HG02870 (cell line): ENCODE data around the gene MXD4.

Experiments
- ATAC-seq: cut with Tn5 transposase; IDR thresholded peaks from one replicate; pipeline ENCODE4 v1.9.1; 2021; ENCODE audit warnings: mild to moderate bottlenecking, moderate library complexity; ENCODE audit not compliant: unreplicated experiment

Gene MXD4

DNA sequence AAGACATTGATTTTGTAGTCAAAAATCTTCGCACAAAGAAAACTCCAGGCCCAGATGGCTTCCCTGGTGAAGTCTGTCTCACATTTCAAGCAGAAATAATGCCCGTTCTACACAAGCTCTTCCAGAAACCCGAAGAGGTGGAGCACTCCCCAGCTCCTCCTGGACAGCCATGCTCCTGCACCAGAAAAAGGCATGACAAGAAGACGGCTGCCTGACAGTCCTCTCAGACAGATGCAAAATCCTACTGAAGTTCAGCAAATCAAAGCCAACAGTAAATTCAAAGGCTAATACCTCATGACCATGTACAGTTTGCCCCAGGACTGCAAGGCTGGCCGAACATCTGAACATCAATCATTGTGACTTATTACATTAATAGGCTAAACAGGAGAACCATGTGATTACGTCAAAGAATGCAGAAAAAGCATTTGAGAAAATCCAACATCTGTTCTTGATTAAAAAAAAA lies 30.8 kb upstream of the MXD4 start:
- no peak for ATAC-seq

DNA sequence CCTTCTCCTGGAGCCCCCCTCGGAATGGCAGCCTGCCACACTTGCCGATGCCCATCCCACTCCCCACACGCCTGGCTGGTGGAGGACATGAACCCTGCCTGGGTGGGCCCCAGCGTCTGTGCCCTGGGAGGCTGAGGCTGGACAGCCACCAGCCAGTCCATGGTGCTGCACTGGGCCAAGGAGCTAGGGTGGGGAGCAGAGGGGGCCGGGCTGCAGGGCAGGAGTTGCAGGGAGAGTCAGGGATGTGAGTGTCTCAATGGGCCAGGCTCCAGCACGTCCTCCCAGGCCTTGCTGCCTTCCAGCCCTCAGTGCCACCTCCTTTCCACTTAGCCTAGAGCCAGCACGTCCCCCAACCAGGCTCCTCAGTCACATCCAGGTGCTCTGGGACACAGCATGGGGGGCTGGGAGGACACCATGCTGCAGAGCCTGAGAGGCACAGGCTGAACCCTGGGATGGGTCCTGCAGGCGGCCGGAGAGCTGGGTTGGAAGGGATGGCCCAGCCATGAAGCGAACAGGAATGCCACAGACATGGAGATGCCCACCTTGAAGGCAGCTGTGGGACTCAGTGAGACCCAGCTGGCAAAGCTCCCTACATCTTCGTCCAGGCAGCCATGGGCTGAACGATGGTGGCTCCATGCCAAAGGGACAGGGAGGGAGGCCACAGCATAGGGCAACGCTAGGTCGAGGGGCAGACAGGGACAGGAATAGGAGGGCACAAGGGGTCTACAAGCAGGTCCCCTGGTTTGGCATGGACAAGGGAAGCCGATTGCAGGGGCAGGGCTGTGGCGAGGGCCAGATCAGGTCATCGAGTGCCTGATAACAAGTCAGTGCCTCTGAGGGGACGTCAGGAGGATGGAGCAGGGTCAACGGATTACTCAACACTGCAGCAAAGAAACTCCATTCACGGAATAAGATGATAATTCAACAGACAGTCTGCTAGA lies 30.1 kb upstream of the MXD4 start:
- ATAC-seq: no peak

DNA sequence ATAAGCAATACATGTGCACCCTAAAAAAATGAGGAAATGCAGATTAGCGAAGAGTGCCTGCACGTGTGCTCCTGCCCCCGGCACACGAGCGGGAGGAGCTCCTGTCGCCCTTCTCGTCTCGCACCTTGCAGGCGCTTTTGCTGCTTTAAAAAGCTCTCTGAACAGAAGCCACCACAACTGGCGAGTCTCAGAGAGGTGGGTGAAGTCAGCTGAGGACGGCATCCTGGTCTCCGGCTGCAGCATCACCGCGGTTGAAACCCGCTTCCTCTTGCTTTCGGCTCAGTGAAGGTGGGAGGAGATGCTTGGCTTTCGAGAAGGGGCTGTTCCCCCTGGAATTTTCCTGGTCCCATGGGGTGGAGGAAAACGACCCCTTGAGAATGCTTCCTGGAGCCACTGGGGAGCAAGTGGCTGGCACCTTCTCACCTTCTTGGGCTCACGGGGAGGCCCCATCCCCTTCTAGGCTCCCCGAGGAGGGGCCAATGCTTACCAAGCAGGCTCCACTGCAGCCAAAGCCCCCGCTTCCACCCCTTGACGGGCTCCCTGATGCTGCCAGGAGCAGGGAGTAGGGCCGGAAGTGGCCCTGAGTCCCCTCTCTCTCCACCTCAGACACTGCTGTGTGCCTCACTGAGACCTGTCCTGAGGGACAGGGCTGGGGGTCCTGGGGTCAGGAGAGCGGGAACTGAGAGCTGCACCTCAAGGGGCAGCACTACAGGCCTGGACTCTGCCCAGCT lies 29.2 kb upstream of the MXD4 start:
- no peak for ATAC-seq

DNA sequence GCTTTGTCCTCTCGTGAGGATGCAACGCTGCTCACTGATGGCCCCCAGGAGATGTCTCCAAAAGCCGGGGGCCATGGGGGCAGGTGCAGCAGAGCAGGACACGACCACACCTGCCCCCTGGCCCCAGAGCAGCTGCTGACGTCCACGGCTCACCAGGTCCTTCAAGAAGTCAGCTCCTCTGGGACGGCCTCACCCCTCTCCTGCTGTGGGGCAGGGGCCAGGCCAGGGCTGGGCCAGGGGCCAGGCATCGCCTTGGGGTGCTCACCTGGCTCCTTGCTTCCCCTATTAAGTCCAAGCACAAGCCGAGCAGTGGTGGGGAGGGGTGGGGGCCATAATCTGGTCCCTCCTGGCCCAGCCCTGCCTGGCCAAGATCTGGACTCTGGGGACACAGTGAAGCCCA lies 28.6 kb upstream of the MXD4 start:
- no peak for ATAC-seq

DNA sequence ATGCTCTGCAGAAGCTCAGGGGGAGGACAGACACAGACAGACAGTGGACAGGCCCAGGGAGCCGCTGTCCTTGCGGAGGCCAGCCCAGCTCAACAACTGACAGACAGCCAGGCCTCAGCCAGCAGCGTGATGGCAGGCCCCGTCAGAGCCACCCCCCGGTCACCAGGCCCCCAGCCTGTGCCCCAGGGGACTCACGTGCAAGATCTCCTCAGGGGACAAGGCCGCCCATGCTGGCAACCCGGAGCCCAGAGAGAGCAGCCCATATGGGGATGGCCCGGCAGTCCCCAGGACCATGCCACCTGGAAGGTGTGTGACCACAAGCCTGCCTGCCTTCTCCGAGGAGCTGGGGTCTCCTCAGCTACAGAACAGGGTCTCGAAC lies 28.0 kb upstream of the MXD4 start:
- ATAC-seq: no peak

DNA sequence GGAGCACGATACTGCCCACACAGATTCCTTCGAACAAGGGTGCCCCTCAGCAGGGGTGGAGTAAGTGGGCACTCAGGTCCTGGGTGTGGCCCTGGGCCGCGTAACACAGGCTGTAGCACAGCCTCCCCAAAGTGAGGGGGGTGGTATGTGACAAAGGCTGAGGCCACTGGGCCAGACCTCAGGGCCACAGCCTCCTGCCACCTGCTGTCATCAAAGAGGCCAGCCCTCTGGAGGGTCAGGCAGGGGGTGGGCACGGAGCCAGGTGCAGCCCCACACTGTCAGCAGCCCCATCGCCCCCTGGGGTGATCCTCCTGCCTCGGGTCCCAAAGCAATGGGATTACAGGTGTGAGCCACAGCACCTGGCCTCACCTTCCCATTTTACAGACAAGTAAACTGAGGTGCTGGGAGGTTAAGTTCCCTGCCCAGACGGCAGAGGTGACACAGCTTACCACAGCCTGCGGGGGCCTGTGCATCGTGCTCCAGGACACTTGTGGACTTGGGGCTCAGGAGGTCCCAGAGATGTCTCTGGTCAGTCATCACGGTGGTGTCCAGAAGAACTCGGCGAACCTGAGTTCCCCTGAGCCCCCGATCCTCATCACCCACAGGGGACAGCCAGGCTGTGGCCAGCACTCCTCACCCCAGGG lies 27.5 kb upstream of the MXD4 start:
- no peak for ATAC-seq

DNA sequence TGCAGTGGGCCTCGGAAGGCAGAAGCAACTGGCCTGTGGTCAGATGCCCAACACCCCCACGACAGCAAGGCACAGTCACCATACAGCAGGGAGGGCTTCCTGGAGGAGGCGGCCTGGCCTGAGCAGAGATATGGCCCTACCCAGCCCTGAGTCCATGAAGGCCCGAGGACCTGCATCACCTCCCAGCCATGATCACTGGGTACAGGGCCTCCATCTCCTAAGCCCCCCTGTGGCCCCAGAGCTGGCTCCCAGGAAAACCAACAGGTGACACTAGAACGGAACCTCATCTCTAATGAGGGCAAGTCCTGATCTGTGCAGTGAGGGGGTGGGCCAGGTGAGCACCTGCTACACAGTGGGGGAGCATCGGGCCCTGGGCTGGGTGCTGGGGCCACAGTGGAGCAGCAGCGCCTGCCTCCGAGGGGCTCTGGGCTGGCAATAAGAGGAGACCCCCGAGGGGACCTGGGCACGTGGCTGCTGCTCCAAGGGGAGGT lies 26.2 kb upstream of the MXD4 start:
- no peak for ATAC-seq

DNA sequence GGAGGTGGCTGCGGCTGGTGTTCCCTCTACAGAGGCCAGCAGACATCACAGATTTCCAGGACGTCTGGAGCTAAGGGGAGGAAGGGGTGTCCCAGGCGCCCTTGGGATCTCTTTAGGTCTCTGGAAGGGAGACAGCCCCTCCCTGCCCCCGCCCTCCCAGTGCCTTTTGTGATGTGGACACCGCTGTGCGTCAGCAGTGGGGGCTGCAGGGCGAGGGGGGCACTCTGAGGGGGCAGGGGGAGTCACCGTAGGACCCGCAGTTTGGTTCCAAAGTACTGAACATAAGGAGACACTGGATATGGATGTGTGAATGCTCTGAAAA lies 25.6 kb upstream of the MXD4 start:
- ATAC-seq: no peak

DNA sequence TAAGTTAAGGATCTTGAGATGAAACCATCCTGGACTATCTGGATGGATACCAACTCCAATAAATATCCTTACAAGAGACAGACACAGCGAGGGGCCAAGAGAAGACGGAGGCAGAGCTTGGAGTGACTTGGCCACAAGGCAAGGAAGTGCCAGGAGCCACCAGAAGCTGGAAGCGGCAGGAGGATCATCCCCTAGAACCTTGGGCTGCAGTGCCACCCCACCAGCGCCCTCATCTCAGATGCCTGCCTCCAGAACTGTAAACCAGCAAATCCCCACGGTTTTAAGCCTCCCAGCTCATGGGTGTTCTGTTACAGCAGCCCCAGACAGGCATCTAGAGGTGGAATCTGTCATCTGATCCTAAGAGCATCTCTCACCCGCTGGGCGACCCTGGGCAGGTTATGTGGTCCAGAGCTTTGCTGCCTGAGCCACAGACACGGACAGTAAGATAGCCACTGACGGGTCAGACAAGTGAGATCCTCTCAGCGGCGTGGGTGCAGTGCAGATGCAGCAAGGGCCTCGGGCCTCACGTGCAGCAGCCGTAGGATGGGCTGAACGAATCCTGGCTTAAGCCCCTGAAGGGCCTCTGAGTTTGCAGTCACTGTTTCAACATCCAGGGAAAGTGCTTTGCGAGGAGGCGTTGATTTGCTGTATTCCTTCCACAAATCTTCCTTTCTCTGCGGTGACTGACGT lies 25.1 kb upstream of the MXD4 start:
- no peak for ATAC-seq

DNA sequence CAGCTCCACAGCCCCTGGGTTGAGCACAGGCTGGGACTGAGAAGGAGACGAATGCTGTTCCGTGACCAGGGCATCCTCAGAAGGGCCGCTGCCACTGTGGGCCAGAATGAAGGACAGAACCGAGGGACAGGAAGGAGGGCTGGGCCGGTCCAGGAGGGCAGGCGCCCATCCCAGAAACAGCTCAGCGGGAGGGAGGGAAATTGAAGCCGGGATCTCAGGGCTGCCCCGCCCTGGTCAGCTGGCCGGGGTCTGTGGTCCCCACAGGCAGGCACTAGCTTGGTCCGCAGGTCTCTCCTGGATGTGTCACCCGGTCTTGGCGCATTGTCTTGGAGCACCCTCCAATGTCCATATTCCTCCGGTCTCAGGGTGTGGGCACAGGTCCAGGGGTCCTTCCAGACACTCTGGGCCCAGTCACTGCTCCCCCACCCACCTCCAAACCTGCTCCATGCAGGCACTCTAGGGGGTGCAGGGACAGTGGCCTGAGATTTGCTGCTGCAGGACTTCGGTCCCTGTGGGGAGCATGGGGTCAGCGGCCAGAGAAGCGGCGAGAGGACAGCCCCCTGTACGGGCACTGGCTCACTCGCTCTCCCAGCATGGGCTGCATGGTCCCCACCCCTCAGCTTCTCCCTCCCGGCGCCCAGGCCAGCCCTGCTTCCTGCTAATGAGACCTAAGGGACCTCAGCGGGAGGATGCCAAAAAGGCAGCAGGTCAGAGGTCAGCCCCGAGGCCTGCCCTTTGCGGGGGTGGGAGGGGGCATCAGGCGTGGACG lies 23.9 kb upstream of the MXD4 start:
- ATAC-seq: no peak

DNA sequence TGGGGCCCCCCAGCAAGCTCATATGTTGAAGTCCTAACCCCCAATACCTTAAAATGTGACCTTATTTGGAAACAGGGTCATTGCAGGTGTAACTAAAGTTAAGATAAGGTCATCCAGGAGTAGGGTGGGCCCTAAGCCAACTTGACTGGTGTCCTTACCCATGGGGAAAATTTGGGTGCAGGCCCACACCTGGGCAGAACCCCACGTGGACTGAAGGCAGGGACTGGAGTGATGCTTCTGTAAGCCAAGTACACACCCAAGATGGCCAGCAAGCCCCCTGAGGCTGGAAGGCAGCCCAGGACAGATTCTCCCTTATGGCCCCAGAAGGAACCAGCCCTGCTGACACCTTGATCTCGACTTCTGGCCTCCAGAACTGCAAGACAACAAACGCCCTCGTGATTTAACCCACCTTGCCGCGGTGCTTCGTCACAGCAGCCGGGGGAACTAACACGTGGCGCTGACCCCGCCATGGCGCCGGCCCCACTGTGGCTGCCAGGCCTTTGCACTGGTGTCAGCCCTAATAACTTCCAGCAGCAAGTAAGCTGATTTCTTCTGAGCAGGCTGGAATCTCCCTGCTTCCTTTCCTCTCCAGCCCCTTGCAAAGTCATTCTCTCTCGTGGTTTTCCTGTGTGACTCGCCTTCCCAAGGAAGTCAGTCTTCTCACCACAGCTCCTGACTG lies 23.2 kb upstream of the MXD4 start:
- ATAC-seq: no peak

DNA sequence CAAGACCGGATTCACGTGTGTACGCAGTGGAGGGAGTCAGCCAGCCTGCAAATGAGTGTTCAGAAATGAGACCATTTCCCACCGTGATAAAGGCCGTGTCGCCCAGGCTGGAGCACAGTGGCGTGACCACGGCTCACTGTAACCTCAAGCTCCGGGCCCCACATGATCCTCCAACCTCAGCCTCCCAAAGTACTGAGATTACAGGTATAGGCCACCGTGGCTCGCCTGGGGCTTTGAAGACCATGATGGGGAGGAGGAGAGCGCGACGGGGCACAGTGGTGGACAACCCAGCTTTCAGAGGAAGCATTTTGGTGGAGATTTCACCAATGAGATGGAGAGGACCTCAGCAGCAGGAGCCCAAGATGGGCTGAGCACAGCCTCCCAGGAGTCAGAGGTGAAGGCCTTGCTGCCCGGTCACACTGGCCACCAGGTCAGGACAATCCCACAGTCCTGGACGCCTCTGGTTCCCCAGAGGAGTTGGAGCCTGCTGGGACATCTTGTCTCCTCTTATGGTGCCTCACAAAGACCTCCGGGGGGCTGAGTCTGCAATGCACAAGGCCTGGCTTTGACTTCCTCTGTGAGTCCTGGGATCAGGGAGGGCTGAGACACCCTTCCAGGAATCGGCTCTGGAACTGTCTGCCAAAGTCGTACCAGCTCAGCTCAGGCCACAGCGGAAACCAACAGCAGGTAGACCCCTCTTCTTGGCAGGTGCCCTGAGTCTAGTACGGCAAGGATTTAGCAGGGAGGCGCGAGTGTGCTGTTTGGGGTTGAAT lies 22.4 kb upstream of the MXD4 start:
- no peak for ATAC-seq

DNA sequence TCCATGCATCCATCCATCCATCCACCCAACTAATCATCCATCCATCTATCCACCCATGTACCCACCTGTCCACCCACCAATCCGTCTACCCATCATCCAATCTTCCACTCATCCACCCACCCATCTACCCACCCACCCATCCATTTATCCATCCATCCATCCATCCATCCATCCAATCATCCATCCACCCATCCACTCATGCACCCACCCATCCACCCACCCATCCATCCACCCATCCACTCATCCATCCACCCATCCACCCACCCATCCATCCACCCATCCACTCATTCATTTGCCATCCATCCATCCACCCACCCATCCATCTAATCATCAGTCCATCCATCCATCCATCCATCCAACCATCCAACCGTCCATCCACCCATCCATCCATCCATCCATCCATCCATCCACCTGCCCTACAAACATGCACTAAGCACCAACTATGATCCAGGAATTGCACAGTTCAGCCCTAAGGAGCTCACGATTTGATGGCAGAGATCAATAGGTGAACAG lies 21.3 kb upstream of the MXD4 start:
- ATAC-seq: no peak

DNA sequence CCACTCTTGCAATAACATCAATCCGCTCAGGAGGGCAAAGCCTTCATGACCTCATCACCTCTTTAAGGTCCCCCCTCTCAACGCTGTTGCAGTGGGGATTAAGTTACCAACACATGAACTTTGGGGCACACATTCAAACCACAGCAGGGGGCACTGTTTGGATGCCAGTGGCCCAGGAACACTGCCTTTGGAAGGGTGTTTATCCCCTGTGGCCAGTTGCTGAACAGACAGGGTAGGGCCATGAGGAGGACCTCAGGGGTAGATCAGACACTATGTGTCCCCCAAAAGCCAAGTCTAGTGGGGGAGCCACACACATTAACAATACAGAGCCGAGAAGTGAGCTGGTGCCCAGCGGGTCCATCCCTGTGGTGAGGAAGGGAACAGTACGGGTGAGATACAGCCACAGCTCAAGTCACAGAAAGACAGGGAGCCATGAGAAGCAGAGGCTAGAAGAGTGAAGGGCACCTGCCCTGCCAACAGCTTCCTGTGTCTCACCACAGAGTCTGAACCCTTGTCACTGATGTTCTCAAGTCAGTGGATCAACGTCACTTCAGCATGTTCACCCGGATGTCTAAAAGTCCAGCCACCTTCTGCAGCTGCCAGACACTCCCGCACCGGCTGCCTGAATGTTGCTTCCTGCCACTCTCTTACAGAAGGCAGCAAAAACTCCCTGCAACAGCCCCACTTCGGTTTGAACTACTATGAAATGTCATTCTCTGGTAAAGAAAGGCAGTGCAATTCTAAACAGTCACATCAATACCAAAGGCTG lies 19.9 kb upstream of the MXD4 start:
- ATAC-seq: peak; percentile 53

DNA sequence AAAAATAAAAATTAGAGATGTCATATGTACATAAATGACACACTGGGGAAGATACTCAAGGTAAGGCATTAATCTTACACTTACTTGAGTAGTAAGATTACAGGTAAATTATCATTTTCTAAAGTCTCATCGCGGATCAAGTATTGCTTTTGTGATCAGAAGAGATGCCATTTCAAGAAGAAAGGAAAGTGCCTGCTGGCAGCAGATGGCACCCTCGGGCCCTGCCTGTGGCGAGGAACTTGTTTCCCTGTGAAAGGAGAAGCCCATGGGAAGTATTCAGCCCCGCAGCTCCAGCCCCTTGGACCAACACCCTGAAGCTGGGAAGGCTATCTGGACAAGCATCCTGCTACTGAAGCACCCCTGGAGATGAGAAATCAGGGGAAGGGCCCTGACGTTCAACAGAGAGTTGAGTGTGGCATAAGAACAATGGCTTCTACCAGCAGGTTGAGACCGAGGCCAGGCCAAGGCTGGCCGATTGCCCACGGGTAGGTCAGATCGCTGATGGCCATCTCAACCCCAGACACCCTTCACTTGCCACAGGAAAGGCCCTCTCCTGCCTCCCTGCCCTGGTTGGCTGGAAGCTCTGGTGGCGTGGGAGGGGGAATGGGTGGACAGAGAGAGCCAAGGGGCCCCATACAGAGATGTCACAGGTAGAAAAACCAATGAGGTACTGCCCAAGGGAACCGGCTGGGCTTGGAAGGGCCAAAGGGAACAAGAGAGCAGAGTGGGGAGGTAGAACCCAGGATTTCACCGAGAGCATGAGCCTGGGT lies 18.8 kb upstream of the MXD4 start:
- ATAC-seq: no peak

DNA sequence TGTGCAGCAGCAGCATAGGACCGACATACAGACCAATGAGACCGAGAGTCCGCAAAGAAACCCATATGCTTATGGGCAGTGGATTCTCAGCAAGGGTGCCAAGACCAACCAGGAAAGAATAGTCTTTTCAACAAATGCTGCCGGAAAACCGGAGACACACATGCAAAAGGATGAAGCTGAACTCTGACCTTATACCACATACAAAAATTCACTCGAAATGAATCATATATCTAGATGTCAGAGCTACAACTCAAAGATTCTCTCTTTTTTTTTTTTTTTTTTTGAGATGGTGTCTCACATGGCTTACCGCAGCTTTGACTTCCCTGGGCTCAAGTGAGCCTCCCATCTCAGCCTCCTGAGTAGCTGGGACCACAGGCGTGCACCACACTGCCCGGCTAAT lies 16.0 kb upstream of the MXD4 start:
- ATAC-seq: no peak

DNA sequence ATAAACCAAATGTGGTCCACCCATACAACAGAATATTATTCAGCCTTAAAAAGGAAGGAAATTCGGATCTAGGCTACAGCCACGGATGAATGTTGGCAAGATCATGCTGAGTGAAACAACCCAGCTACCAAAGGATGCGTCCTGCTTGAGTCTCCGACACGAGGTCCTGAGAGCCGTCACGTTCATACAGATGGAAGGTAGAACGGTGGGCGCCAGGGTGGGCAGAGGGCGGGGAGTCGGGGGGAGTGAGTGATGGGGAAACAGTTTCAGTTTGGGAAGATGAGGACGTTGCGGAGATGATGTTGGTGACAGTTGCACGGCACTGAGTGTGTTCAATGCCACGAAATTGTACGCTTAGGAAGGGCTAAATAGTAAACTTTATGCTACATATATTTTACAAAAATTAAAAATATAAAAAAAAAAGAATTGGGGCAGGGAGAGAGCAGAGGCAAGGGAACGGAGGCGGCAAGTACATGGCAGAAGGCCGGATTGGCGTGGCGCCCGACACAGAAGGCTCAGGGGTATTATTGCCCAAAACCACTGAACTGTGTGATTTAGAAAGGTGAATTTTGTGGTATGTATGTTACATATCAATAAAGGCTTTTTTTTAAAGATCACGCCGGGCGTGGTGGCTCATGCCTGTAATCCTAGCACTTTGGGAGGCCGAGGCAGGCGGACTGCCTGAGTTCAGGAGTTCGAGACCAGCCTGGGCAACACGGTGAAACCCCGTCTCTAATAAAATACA lies 14.8 kb upstream of the MXD4 start:
- no peak for ATAC-seq
